GM10248 (cell line): ENCODE data around the gene ABCC6.
A peak's percentile ranks its signal among the peaks of the same experiment; 100 is the strongest.

ENCODE experiments used
- CTCF ChIA-PET: fragments of 300-600 bp; sonication (Branson Sonifier 250); formaldehyde crosslinking; extraction: SDS; loops from one replicate; lab custom pipeline; 2021; ENCODE audit warnings: antibody characterized with exemption; lab: Yijun Ruan, JAX
- POLR2A ChIA-PET: fragments of 350-650 bp; sonication (Branson Sonifier 250); formaldehyde crosslinking; extraction: SDS; loops from one replicate; lab custom pipeline; 2020; ENCODE audit warnings: antibody characterized with exemption; lab: Yijun Ruan, JAX
- DNase-seq: peaks from one replicate; pipeline ENCODE4 v3.0.0; 2012; ENCODE audit errors: extremely low spot score
- CTCF ChIP-seq: IDR thresholded peaks from 2 replicates; pipeline ENCODE4 v1.5.1; 2012; ENCODE audit warnings: mild to moderate bottlenecking, low read depth; ENCODE audit errors: extremely low read depth, missing control alignments, control extremely low read depth

ABCC6 gene

GRCh38 chr16:16145286-16145685 is 78.0 kb downstream of the ABCC6 start:
- no peak for DNase-seq
- POLR2A ChIA-PET: no interaction called here
- TF ChIP-seq CTCF: no peak
- CTCF ChIA-PET: interaction anchor here (1.6 kb wide), 1 partner anchor 37 kb away, joined by 4 read pairs; no protein-coding TSS in a partner anchor

- CTCF ChIA-PET: interaction anchor here (1.4 to 1.6 kb wide), 2 partner anchors 38 to 378 kb away, joined by 3 to 4 read pairs; no protein-coding TSS in a partner anchor
- POLR2A ChIA-PET: no interaction called here
These were observed 78.9 kb downstream of the ABCC6 start for GRCh38 chr16:16144416-16144815.

GRCh38 chr16:16143931-16144330 is 79.4 kb downstream of the ABCC6 start:
- ChIA-PET POLR2A (no interaction called here), CTCF (interaction anchor here (1.4 to 1.6 kb wide), 2 partner anchors 38 to 377 kb away, joined by 3 to 4 read pairs; no protein-coding TSS in a partner anchor)
- DNase-seq: no peak
- no peak for TF ChIP-seq CTCF

More at GRCh38 chr16:16144416-16144815, 78.9 kb downstream of the ABCC6 start:
- no peak for DNase-seq
- TF ChIP-seq CTCF: no peak

GRCh38 chr16:16143038-16143763 is 80.1 kb downstream of the ABCC6 start:
- peak; percentile 38 for TF ChIP-seq CTCF
- ChIA-PET POLR2A (no interaction called here), CTCF (interaction anchor here (1.4 kb wide), 1 partner anchor 377 kb away, joined by 3 read pairs; no protein-coding TSS in a partner anchor)
- no peak for DNase-seq

GRCh38 chr16:16141784-16142396 is 81.4 kb downstream of the ABCC6 start:
- ChIA-PET POLR2A (no interaction called here), CTCF (no interaction called here)
- TF ChIP-seq CTCF: no peak
- DNase-seq: no peak

- no peak for DNase-seq
- ChIA-PET CTCF (no interaction called here), POLR2A (no interaction called here)
- TF ChIP-seq CTCF: no peak
These were observed 82.2 kb downstream of the ABCC6 start for GRCh38 chr16:16141141-16141540.
